Activated naive CD4-positive, alpha-beta T cell treated with Interleukin-2 at 50 U/mL for 16 hours (primary cell): Measurements from ENCODE around the gene FRAT1.
"Not testable (repeated sequence)": the region's sequence is repeated elsewhere in the genome, so short reads cannot be mapped to it uniquely, and the experiment has no call there.

Experiments used
- DNase-seq: peaks from one replicate; pipeline ENCODE4 v3.0.0-alpha.2; 2020

FRAT1 gene, protein sequence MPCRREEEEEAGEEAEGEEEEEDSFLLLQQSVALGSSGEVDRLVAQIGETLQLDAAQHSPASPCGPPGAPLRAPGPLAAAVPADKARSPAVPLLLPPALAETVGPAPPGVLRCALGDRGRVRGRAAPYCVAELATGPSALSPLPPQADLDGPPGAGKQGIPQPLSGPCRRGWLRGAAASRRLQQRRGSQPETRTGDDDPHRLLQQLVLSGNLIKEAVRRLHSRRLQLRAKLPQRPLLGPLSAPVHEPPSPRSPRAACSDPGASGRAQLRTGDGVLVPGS

GRCh38 chr10:97318772-97319651 lies at the start of gene FRAT1:
FRAT1 (plus strand) TSS chr10:97319271; CDS start chr10:97319454, 183 bp downstream.
- DNase-seq, result peak; percentile 89

- DNase-seq, result no peak
These were observed 48.4 kb upstream of the FRAT1 start for GRCh38 chr10:97270523-97271154.

DNA sequence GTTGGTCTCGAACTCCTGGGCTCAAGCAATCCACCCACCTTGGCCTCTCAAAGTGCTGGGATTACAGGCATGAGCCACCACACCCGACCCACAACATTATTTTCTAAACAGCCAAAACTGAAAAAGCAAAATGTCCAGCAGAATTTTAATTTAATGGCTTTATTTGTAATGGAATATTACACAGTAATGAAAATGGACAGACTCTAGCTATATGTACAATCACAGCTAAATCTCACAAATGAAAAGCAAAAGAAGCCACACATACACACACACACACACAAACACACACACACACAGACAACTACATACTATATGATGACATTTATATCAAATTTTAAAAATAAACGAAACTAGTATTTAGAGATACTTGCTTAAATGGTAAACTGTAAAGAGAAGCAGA lies 45.4 kb upstream of the FRAT1 start:
- DNase-seq, result no peak

DNA sequence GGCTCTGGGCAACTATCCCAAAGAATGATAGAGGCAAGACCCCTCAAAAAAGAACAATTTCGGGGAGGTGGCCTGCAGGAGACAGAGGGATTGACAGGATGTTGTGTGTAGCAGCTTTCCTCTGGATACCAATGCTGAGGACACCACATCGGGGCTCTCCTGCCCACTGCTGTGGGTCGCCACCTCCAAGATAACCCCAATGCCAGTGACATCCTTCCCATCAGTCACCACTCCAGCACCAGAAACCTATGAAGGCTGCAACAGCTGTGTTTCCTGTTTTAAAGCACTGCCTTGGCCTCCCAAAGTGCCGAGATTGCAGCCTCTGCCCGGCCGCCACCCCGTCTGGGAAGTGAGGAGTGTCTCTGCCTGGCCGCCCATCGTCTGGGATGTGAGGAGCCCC lies 44.2 kb upstream of the FRAT1 start:
- DNase-seq, result no peak

DNA sequence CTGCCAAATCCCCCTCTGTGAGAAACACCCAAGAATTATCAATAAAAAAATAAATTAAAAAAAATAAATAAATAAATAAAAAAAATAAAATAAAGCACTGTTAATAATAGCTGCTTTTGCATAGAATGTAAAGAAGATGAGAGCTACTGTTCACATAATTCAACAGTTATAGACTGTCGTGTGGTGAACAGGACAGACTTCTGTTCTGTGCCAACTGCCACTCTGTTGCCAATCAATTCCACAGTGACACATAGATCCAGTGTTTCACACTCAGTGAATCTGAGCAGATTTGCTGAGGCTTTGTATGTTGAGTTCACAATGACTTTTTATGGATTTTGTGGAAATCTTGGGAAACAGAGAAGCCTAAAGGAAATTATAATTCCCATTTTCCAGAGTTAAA lies 41.5 kb upstream of the FRAT1 start:
- DNase-seq, result no peak

GRCh38 chr10:97278491-97278989 lies 40.5 kb upstream of the FRAT1 start:
- DNase-seq, result no peak

GRCh38 chr10:97279121-97279815 lies 39.8 kb upstream of the FRAT1 start:
- DNase-seq, result no peak

DNA sequence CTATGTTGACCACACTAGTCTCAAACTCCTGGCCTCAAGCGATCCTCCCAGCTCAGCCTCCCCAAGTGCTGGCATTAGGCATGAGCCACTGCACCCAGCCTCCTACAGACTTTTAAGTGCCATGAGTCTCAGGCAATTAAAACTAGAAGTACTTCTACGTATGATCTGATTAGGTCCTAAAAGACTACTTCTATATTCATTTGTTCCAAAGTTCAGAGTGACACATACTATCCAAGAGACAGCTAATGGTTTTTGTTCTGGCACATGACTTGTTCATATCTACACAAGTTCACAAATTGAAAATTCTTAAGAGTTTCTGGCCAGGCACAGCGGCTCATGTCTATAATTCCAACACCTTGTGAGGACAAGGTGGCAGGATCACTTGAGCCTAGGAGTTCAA lies 38.3 kb upstream of the FRAT1 start:
- no peak for DNase-seq

GRCh38 chr10:97290076-97290475 lies 29.0 kb upstream of the FRAT1 start:
- DNase-seq, result not testable (repeated sequence)

DNA sequence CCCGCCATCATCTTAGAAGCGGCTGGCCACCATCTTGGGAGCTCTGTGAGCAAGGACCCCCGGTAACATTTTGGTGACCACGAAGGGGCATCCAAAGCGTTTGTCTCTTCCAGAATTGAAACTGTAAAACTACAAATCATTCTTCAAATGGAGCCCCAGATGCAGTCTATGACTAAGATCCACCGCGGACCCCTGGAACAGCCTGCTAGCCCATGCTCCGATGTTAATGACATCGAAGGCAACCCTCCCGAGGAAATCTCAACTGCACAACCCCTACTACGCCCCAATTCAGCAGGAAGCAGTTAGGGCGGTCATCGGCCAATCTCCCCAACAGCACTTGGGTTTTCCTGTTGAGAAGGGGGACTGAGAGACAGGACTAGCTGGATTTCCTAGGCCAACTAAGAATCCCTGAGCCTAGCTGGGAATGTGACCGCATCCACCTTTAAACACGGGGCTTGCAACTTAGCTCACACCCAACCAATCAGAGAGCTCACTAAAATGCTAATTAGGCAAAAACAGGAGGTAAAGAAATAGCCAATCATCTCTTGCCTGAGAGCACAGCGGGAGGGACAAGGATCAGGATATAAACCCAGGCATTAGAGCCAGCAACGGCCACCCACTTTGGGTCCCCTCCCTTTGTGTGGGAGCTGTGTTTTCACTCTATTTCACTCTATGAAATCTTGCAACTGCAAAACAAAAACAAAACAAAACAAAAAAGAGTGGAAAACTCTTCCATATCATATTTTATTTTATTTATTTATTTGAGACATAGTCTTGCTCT lies 28.3 kb upstream of the FRAT1 start:
- DNase-seq, result not testable (repeated sequence)

- DNase-seq, result no peak
These were observed 27.5 kb upstream of the FRAT1 start for GRCh38 chr10:97291357-97292096.

DNA sequence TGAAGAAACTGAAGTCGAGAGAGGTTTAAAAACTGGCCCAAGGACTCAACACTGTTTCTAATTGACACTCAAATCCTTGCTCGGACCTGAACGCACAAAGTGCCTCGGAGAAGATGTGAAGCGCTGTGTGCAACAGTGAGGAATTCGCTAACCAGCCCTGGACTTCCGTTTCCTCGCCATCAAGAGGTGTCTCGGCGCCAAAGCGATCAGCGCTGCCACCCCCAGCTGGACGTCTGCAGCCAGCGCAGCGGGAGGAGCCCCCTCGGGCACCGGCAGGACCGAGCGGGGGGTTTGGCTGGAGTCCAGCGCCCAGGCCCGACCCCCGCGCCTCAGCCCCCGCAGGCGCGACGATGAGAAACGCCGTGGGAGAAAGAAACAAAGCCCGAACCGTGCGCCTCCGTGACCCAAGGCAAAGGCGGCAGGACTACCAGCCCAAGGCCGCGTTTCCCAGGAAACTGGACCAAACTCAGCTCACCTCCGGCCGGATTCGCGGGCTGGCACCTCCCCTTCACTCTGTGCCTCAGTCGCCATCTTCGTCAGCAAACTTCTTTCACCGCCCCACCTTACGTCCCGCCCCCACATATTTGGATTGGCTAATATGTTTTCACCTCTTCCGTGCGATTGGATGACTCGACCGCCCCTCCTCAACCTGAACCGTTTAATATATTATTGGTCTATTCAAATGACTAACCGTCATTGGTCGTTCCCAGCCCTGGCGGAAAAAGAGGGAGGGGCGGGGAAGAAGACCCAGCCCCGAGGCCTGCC lies 26.8 kb upstream of the FRAT1 start, which contains the start of gene ARHGAP19:
ARHGAP19 (minus strand) TSS at position 541 of the 765 bp plus-strand sequence; CDS start at position 531, 10 bp downstream.
- peak; percentile 93 for DNase-seq

DNA sequence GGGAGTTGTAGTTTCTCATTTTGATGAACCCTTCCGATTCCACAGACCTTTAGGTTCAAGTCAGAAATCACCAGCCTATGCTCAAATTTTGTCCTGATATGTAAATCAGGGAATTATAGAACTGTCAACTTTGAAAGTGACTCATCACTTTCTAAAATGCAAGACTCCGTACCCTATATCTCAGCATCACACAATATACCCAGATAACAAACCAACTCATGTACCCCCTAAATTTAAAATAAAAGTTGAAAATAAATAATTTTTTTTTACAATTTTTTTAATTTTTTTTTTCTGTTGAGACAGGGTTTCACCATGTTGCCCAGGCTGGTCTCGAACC lies 26.2 kb upstream of the FRAT1 start:
- no peak for DNase-seq

- no peak for DNase-seq
These were observed 21.4 kb upstream of the FRAT1 start for GRCh38 chr10:97297556-97298222.

- DNase-seq, result no peak
These were observed 20.9 kb upstream of the FRAT1 start for GRCh38 chr10:97298223-97298571.

- no peak for DNase-seq
These were observed 18.1 kb upstream of the FRAT1 start for GRCh38 chr10:97300980-97301379.

- no peak for DNase-seq
These were observed 16.8 kb upstream of the FRAT1 start for GRCh38 chr10:97302088-97302791.

- no peak for DNase-seq
These were observed 11.6 kb upstream of the FRAT1 start for GRCh38 chr10:97307441-97307840.
